PFSK-1 (cell line): Measurements from ENCODE around the gene HP1BP3.

ENCODE experiments used
- FOXP2 ChIP-seq: optimal IDR thresholded peaks from 2 replicates; pipeline ENCODE3; 2011; ENCODE audit warnings: borderline replicate concordance, control low read depth, inconsistent platforms; ENCODE audit not compliant: insufficient read depth; ENCODE audit errors: extremely low read length, extremely low read depth
- POLR2AphosphoS5 ChIP-seq: IDR thresholded peaks from 2 replicates; pipeline ENCODE4 v1.6.1; 2012; ENCODE audit warnings: low read depth, mild to moderate bottlenecking, control low read depth, low read length, moderate library complexity
- SIN3A ChIP-seq: IDR thresholded peaks from 2 replicates; pipeline ENCODE4 v1.6.1; 2012; ENCODE audit warnings: mild to moderate bottlenecking, low read length, moderate library complexity, borderline replicate concordance; ENCODE audit not compliant: insufficient read depth
- TAF1 ChIP-seq: IDR thresholded peaks from 2 replicates; pipeline ENCODE4 v1.6.1; 2012; ENCODE audit warnings: low read length, control low read depth, borderline replicate concordance; ENCODE audit not compliant: insufficient read depth
- TF ChIP-seq, protein P1 (sequence below), 2 experiments: IDR thresholded peaks; 2 replicates each; pipeline versions ENCODE4 v1.6.1 to v1.8.0; 2011 to 2012; ENCODE audit warnings: low read depth in 2 of 2, low read length in 2 of 2, control low read depth in 1 of 2, inconsistent platforms in 1 of 2, mild to moderate bottlenecking in 1 of 2, moderate library complexity in 1 of 2; ENCODE audit not compliant: insufficient read depth in 1 of 2

HP1BP3 gene

DNA sequence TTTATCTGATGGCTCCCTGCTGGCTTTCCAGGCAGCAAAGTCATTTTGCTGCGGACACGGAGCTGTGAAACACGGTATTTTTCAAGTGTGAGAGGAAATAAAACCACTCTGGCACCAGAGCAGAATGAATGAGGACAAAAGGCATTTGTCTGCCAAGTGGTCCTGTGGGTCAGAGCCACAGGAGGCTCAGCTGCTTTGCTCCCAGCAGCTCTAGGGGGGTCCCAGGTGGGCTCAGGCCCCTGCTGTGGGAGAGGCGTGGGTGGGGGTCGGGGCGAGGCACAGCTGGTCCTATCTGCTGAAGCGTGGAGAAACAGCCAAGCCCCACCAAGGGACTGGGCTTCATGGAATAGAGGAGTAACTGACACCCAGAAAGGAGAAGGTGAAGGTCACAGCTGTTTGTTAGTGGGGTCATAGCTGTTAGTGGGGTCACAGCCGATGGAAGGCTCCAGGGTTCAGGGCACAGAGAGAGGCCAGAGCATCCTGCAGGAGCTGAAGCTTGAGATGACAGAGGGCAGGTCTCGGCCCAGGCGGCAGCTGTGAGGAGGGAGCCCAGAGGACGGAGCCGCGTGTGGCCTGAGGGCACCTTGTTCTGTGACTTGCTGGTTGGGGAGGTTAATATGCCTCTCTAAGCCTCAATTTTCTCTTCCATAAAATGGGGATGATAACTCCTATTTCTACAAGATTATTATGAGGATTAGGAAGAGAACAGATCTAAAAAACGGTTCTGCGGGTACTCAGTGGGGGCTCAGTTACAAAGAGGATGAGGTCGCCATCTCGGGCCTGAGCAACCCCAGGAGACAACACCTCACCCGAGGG is 76.4 kb downstream of the HP1BP3 start:
- TF ChIP-seq TAF1 (no peak), FOXP2 (no peak), POLR2AphosphoS5 (no peak), SIN3A (no peak)
- TF ChIP-seq, protein P1, sequence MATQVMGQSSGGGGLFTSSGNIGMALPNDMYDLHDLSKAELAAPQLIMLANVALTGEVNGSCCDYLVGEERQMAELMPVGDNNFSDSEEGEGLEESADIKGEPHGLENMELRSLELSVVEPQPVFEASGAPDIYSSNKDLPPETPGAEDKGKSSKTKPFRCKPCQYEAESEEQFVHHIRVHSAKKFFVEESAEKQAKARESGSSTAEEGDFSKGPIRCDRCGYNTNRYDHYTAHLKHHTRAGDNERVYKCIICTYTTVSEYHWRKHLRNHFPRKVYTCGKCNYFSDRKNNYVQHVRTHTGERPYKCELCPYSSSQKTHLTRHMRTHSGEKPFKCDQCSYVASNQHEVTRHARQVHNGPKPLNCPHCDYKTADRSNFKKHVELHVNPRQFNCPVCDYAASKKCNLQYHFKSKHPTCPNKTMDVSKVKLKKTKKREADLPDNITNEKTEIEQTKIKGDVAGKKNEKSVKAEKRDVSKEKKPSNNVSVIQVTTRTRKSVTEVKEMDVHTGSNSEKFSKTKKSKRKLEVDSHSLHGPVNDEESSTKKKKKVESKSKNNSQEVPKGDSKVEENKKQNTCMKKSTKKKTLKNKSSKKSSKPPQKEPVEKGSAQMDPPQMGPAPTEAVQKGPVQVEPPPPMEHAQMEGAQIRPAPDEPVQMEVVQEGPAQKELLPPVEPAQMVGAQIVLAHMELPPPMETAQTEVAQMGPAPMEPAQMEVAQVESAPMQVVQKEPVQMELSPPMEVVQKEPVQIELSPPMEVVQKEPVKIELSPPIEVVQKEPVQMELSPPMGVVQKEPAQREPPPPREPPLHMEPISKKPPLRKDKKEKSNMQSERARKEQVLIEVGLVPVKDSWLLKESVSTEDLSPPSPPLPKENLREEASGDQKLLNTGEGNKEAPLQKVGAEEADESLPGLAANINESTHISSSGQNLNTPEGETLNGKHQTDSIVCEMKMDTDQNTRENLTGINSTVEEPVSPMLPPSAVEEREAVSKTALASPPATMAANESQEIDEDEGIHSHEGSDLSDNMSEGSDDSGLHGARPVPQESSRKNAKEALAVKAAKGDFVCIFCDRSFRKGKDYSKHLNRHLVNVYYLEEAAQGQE (IDR thresholded peaks at IDR 0.05; ENCODE audit: insufficient read depth in 1 of 2, low read depth in 2 of 2, low read length in 2 of 2) = no peak

DNA sequence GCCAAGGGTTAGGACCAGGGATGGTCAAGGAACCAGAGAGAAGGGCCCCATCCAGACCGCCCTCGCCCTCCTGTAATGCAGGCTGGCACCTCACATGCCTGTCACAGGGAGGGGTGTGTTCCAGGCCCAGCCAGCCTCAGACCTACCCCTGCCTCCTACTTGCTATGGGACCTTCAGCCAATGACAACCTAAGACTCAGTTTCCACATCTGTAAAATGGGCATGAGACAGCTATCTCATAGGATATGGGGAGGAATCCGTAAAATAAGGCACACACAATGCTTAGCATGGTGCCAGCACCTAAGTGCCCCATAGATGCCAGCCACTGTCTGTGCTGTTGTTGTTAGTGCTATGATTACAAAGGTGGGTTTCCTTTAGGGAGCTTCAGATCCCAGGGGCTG is 77.2 kb downstream of the HP1BP3 start:
- no peak for TF ChIP-seq FOXP2
- TF ChIP-seq POLR2AphosphoS5 = no peak
- no peak for TF ChIP-seq TAF1
- no peak for TF ChIP-seq SIN3A
- TF ChIP-seq, protein P1 (IDR thresholded peaks at IDR 0.05; ENCODE audit: insufficient read depth in 1 of 2, low read depth in 2 of 2, low read length in 2 of 2) = no peak

DNA sequence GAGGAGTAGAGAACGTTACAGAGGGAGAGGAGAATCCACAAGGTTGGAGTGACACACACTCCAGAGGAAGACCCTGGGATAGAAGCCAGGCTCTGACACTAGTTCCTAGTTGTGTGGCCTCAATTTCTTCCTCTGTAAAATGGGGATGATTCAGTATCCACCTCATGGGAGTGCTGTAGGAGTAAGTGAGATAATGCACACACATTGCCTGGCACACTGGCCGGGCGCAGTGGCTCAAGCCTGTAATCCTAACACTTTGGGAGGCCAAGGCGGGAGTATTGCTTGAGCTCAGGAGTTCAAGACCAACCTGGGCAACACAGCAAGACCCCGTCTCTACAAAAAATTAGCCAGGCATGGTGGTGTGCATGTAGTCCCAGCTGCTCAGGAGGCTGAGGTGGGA is 78.2 kb downstream of the HP1BP3 start:
- TF ChIP-seq POLR2AphosphoS5 = no peak
- no peak for TF ChIP-seq FOXP2

DNA sequence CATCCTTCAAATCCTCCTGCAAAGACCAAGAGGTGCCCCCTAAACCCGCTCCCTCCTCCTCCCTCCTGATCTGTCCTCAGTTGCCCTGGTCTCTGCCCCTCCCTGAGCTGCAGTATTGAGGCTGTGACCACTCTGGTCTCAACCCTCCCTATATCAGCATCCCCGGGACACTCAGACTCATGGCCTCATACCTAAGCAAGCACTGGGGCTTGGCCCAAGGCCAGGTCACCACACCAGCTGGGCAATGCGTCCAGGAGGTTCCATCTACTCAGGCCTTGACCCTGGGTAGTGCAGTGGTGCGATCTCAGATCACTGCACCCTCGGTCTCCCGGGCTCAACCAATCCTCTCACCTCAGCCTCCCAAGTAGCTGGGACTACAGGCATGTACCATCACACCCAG is 79.0 kb downstream of the HP1BP3 start:
- no peak for TF ChIP-seq TAF1
- TF ChIP-seq, protein P1 (IDR thresholded peaks at IDR 0.05; ENCODE audit: insufficient read depth in 1 of 2, low read depth in 2 of 2, low read length in 2 of 2) = no peak
- TF ChIP-seq POLR2AphosphoS5 = no peak
- no peak for TF ChIP-seq SIN3A
- TF ChIP-seq FOXP2 = no peak

DNA sequence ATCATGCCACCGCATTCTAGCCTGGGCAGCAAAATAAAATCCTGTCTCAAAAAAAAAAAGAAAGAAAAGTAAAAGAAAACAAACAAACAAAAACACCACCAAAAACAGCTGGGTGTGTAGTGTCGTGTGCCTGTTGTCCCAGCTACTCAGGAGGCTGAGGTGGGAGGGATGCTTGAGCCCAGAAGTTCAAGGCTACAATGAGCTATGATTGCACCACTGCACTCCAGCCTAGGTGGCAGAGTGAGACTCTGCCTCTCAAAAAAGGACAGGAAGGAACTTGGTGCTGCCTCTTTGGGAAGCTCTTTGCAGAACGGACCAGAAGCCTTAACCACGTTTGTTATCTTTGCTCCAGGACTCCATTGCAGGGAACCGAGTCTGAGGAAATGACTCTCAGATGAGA is 80.3 kb downstream of the HP1BP3 start:
- no peak for TF ChIP-seq POLR2AphosphoS5
- TF ChIP-seq FOXP2 = no peak
- TF ChIP-seq SIN3A = no peak
- TF ChIP-seq TAF1 = no peak
- TF ChIP-seq, protein P1 (IDR thresholded peaks at IDR 0.05; ENCODE audit: insufficient read depth in 1 of 2, low read depth in 2 of 2, low read length in 2 of 2) = no peak
